GM18526 (cell line): ENCODE measurements around the gene PDLIM7.
A peak's percentile ranks its signal among the peaks of the same experiment; 100 is the strongest.

Experiments
- POLR2A ChIP-seq: IDR thresholded peaks from 3 replicates; pipeline ENCODE4 v1.6.1; 2011; ENCODE audit not compliant: insufficient read length; ENCODE audit errors: extremely low read depth

The PDLIM7 gene

DNA sequence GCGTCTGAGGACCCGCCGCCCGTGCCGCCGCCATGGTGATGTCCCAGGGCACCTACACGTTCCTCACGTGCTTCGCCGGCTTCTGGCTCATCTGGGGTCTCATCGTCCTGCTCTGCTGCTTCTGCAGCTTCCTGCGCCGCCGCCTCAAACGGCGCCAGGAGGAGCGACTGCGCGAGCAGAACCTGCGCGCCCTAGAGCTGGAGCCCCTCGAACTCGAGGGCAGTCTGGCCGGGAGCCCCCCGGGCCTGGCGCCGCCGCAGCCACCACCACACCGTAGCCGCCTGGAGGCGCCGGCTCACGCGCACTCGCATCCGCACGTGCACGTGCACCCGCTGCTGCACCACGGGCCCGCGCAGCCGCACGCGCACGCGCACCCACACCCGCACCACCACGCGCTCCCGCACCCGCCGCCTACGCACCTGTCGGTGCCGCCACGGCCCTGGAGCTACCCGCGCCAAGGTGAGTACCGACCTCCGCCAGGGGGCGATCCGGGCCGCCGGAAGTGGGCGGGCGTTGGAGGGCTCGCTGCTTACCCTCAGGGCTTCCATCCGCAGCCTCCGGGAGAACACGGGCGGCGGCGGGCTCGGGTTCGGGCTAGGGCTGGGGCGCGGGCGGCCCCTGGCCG is 42.3 kb downstream of the PDLIM7 start:
- TF ChIP-seq POLR2A: peak; percentile 49

DNA sequence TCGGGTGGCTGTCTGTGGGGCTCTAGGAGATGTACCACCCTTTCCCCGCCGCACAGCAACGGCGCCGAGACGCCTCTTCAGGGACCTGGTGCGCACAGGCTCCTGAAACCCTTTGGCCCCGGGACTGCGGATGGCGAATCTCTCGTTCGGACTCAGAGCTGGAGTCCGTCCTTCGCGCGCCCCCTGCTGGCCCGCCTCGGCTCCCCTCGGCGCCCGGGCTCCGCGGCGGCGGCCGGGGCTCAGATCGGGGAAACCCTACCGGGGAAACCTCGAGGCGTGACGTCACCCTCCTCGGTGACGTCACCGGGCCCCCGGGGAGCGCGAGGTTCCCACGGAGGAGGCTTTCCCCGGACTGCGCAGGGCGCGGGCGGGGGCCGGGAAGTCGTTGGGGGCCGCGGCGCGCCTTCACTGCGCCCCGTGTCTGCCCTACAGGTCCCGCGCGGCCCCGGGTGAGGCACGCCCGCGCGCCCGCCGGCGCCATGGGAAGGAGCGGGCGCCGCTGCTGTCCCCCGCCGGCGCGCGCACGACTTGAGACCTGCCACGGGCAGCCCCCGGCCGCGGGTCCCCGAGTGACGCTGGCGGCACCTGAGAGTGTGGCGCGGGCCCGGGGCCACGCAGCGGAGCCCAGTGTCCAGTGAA is 42.9 kb downstream of the PDLIM7 start:
- no peak for TF ChIP-seq POLR2A

DNA sequence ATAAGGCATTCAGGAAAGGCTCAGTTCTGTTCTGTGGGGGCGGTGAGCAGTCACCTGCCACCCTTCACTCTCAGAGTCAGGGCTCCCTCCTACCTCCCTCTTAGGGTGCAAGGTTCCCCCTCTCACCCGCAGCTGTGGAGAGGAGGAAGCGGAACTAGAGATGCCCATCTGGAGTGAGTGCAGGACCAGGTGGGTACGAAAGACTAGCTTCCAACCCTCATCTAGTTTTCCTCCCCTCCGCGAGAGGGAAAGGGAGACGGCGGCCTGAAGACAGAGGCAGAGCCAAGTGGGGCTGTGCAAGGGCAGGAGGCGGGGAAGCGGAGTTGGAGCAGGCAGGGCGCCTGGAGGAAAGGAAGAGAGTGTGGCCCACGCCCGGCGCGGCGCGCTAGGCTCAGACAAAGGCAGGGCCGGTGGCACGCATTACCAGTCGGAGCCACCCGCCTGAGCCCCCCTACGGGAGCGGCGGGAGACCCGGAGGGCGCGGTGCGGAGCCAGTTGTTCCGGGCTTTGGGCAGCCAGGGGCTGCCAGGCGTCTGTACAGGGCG is 43.5 kb downstream of the PDLIM7 start:
- no peak for TF ChIP-seq POLR2A

DNA sequence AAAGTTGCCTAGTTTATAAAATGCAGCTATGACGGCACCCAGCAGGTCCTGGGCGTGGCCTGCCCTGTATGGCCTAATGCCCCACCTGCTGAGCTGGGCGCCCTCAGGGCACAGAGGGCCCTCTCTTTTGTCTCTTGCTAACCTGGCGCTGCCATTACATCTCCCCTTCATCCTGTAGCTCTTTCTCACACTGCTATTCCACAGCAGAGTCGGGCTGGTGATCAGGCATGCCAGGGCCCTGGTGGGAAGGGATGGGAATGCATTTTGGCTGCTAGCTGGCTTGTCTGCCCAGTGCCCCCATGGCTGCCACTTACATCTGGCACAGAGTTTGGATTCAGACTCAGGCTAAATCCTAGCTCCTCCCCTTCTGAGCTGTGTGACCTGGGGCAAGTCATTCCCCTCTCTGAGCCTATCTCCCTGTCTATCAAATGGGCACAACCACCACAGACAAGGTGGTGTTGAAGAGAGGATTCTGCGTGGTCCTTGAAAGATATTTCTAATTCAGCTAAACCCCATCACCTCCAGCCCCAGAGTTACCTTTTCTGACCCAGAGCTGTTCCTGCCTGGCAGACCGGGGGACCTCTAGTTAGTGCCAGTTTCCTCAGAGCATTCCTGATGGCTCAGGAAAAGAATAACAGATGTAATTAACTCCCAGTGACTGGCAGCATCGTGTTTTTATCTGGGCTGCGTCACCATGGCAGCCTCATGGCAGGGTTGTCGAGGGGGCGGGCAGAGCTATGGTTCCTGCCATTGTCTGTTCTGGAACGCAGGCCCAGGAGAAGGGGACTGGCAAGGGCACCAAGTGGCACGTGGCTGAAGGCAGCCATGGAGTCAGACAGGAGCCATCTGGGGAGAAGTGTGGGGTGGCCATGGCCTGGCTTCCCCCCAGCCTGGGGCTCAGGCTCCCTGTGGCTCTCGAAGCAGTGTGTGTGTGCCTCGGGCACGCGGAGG is 44.4 kb downstream of the PDLIM7 start:
- no peak for TF ChIP-seq POLR2A

DNA sequence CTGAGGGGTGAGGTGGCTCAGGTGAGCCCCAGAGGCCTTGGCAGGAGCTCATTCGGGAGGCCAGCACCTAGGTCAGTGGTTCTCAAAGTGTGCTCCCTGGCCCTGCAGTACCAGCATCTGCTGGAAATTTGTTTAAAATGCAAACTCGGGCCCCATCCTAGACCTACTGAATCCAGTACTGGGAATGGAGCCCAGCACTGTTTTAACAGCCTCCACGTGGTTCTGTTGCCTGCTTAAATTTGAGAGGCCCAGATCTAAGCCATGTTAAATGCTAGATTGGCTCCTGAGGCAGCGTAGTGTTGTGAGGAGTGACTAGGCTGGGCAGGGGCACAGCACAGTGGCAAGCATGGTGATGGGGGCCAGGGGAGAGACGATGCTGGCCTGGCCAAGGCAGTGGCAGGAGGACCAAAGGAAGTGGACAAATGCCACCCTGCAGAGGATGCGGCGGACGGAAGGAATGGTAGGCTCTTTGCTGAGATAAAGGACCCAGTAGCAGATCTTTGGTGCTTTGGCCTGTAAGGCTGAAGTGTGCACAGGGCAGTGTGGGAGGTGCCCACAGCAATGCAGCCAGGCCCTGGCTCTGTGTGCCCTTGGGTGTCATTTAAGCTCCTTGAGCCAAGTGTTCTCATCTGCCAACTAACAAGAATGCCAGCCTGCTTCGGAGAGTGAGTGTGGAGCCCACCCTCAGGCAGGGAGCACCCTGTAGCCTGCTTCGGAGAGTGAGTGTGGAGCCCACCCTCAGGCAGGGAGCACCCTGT is 46.6 kb downstream of the PDLIM7 start:
- no peak for TF ChIP-seq POLR2A

DNA sequence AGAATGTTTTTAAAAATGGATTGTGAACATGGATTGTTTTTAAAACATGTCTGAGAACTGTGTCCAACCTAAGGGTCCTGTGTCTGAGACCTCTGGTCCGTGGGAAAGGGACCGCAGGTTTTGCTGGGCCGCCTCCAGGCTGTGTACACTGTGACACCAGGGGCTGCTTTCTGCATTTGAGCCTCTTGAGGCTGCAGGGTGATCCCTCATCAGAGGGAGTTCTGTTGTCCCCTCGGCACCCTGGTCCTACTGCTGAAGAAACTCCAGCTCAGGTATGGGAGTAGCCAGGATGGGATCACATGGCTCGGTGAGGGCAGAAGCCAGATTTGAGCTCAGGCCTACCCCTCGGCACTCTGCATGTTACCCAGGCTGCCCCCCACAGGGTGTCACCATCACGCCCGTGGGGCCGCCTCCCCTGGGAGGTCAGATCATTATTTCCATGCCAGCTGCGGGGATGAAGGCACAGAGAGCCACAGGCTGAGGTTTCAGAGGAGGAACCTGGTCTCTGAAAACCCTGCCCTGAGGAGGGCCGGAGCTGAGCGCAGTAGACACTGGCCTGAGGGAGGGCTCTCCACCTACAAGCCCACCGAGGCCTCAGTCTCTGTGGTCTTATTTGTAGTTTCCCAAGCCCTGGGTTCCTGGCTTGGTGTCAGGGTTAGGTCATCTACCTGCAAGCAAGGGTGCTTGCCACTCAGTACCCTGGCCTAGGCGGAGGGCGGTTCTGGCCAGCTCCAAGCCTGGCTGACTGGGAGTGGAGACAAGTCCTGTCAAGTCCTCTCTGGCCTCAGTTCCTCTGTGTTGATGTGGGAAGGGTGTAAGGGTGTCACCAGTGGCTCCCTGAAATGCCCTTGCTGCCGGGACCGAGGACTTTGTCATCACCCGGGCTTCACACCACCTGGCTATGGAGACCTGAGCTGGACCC is 48.0 kb downstream of the PDLIM7 start:
- TF ChIP-seq POLR2A: no peak

DNA sequence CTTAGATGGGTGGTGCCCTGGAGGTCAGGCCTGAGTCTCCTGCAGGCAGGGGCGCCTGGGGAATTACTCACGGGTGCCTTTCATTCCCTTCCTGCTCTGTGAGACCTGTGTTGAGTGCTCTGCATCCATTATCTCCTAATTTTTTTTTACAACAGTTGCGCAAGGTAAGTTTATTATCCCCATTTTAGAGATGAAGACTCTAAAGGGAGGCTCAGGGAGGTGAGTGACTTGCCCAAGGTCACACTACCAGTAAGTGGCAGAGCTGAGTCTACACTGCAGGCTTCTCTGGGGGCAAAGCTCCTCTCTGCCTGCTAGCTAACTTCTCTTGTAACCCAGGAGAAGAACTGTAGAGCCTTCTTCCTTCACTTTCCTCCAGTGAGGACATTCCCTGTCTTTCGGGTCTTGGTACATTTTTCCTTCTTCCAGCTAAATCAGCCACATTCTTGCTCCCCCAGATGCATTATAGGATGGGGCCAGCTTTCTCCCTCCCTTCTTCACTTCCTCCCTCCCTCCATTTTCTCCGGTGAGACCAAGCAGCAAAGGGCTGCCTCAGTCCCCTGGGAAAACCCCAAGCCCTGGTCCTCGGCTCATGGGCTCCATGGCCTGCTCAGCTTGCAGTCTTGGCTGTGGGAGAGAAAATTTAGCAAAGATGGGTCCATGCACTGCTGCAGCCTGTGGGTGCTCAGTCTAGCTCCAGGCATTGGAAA is 49.0 kb downstream of the PDLIM7 start:
- no peak for TF ChIP-seq POLR2A

DNA sequence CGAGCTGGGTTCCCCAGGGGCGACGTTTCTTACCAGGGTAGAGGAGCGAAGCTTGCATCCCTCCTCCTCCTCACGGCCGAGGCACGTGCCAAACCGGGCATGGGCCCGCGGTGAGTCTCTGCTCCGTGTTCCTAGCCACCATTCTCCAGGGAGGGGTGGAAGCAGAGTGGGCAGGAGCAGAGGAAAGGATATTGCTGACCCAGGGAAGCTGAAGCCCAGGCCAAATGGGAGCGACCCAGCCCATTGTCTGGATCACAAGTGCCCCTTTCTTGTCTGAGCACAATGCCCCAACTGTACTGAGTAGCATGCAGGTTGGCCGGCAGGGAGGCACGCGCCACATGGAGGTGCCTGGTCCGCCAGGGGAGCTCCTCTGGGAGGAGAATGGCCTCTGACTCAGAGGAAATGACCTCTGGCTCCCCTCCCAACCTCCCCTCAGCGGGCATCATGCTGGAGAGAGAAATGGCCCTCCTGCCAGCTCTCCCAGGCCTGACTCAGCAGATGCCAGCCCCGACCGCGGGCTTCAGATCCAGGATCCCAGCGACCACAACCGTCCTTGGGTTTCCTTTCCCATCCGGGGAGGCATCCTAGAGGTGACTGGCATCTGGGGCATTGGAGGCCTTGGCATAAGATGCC is 49.7 kb downstream of the PDLIM7 start:
- no peak for TF ChIP-seq POLR2A

DNA sequence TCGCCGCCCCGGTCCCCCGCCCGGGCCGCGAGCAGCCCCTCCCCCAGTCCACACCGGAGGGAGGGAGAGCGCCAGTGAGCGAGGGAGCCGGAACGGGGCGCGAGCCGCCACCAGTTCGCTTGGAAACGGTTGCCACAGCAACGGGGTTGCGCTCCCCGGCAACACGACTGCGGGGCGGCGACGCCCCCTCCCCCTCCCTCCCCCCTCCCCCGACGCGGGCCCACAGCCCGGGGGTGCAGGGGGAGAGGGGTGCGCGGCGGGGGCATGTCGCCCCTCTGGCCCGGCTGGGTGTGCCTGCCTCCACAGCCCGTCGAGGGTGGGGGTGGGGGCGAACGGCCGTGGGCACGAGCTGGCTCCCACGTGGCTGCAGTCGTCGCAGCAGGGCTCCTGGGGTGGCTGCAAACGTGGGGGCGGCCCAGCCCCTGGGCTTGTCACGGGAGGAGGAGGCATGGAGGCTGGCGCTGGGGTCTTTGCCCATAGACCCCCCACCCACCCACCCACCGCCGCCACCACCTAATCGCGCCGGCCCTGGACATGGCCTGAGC is 50.3 kb downstream of the PDLIM7 start:
- TF ChIP-seq POLR2A: no peak

DNA sequence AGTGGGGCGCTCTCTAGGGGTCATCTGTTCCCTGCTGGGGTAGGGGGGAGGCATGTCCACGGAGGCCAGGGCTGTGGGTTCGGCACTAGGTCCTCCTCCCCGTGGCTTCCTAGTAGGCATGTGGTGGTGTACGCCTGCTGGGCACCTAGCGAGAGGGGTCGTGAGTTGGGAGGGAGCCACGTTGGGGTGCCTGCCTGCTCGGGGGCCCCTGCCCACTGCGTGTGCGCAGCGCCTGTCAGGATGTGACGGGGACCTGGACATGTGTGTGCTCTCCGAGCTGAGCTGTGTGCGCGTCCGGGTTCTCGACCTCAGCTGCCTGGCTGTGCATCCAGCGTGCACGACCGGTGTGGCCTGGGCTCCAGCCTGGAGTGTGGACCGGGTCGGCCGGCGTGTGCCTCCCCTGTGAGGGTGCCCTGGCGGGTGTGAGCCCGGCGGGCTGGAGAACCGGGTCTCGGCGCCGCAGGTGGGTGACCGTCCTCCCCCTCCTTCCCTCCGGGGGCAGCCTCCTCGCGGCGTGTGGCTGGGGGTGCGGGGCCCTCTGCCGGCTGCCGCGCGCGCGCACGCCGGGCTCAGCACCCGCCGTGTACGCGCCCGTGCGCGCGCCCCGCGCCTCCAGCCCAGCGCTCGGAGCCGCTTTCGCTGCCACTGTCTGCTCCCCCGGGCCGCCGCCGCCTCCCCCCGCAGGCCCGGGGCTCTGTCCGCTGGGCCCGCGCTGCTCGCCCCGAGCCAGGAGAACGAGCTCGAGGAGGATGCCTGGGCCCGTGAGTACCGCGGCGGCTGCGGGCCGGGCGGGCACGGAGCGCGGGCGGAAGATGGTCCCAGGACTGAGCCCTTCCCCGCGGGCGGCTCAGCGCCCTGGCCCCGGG is 51.0 kb downstream of the PDLIM7 start, which contains the start of gene PRR7:
PRR7 (plus strand) TSS at position 615 of the 866 bp plus-strand sequence. CDS start 8,254 bp downstream, outside the sequence.
- TF ChIP-seq POLR2A: peak; percentile 59

DNA sequence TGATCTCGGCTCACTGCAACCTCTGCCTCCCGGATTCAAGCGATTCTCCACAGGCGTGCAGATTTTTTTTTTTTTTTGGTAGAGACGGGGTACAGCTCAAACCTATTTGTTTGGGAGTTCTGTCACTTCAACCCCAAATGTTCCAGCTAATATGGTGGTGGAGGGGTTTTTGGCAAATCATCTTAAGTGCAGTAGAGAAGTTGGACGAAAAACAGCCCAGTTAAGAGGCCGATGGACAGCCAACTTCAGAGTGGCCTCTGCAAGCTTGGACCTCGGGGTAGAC is 51.5 kb downstream of the PDLIM7 start:
- no peak for TF ChIP-seq POLR2A
